Frontal cortex (tissue), 4 donors: ENCODE data around the gene CHST10. TPM values are rescaled to one million over a fixed set of nuclear protein-coding genes. Genes with fewer than 3 reads are reported as not detected.
"Not testable (repeated sequence)": the region's sequence is repeated elsewhere in the genome, so short reads cannot be mapped to it uniquely, and the experiment has no call there.

Source experiments
- DNase-seq, 2 donors: peaks; one replicate each; pipeline ENCODE4 v3.0.0; 2012; ENCODE audit warnings: low spot score in 2 of 2
- FAIRE-seq: peaks from 2 replicates; lab custom pipeline; 2012; peaks lifted over from hg19 to GRCh38; lab: Jason Lieb, UNC
- total RNA-seq: library from RNA; depleted of rRNA; stranded (reverse); fragments of >200 nt; gene quantifications from one replicate; pipeline ENCODE4 v1.2.3, GENCODE V29; 2014
- donor health status: control.
- donor health status: control.
- donor health status: control.

CHST10 gene
- total RNA-seq = 82.3 TPM

GRCh38 chr2:100416935-100417710 lies at the start of gene CHST10:
TSS of gene CHST10 (minus strand) at chr2:100417668. CDS start at chr2:100406675, 10,993 bp downstream.
- FAIRE-seq (no peak), DNase-seq (peak; percentile 69 to 80)

GRCh38 chr2:100460904-100461530 lies 43.5 kb upstream of the CHST10 start:
- FAIRE-seq = no peak
- no peak for DNase-seq

- FAIRE-seq, DNase-seq: not testable (repeated sequence)
Observed at GRCh38 chr2:100456357-100456756, 38.9 kb upstream of the CHST10 start.

- DNase-seq = no peak
- FAIRE-seq = no peak
Observed at GRCh38 chr2:100453853-100454252, 36.4 kb upstream of the CHST10 start.

- FAIRE-seq (no peak), DNase-seq (no peak)
Observed at GRCh38 chr2:100451734-100452133, 34.3 kb upstream of the CHST10 start.

GRCh38 chr2:100451092-100451491 lies 33.6 kb upstream of the CHST10 start:
- no peak for DNase-seq
- no peak for FAIRE-seq

- no peak for FAIRE-seq
- DNase-seq = no peak
Observed at GRCh38 chr2:100446696-100447095, 29.2 kb upstream of the CHST10 start.

- DNase-seq = no peak
- FAIRE-seq = no peak
Observed at GRCh38 chr2:100437751-100438150, 20.3 kb upstream of the CHST10 start.

- FAIRE-seq (no peak), DNase-seq (no peak)
Observed at GRCh38 chr2:100429726-100430125, 12.3 kb upstream of the CHST10 start.

- no peak for FAIRE-seq
Observed at GRCh38 chr2:100427627-100428258, 10.3 kb upstream of the CHST10 start.

GRCh38 chr2:100427111-100427510 lies 9.6 kb upstream of the CHST10 start:
- FAIRE-seq (no peak), DNase-seq (no peak)

More at GRCh38 chr2:100427627-100428258, 10.3 kb upstream of the CHST10 start:
- no peak for DNase-seq

- DNase-seq (no peak), FAIRE-seq (no peak)
Observed at GRCh38 chr2:100426384-100426720, 8.9 kb upstream of the CHST10 start.

- DNase-seq (no peak), FAIRE-seq (no peak)
Observed at GRCh38 chr2:100425573-100426383, 8.3 kb upstream of the CHST10 start.

GRCh38 chr2:100425107-100425506 lies 7.6 kb upstream of the CHST10 start:
- FAIRE-seq = no peak

GRCh38 chr2:100424277-100424875 lies 6.9 kb upstream of the CHST10 start:
- DNase-seq (no peak), FAIRE-seq (no peak)

More at GRCh38 chr2:100425107-100425506, 7.6 kb upstream of the CHST10 start:
- DNase-seq = no peak

- no peak for FAIRE-seq
- DNase-seq = no peak
Observed at GRCh38 chr2:100423631-100424030, 6.2 kb upstream of the CHST10 start.

- peak in 1 of 2 donors; percentile 44 for DNase-seq
- FAIRE-seq = no peak
Observed at GRCh38 chr2:100422320-100423055, 5.0 kb upstream of the CHST10 start.

GRCh38 chr2:100419915-100420314 lies 2.4 kb upstream of the CHST10 start:
- DNase-seq (no peak), FAIRE-seq (no peak)

GRCh38 chr2:100418406-100418962 lies 1.0 kb upstream of the CHST10 start:
- DNase-seq (no peak), FAIRE-seq (no peak)
